OCI-LY1 (cell line): ENCODE measurements around the gene MDGA2.

Experiments used
- H2AFZ ChIP-seq: fragments of 200-600 bp; sonication (generic), shearing (Covaris generic); 2 replicates; pipeline ENCODE4 v1.6.0; 2014; ENCODE audit warnings: antibody characterized with exemption, mild to moderate bottlenecking, low read length
- H3F3A ChIP-seq: fragments of 200-600 bp; sonication (generic), shearing (Covaris generic); 2 replicates; pipeline ENCODE4 v1.6.0; 2014; ENCODE audit warnings: mild to moderate bottlenecking, antibody characterized with exemption, low read length, moderate library complexity; ENCODE audit not compliant: insufficient read depth
- H3K27ac ChIP-seq: fragments of 200-600 bp; sonication (generic); 2 replicates; pipeline ENCODE4 v1.5.1; 2014; ENCODE audit warnings: low read length, mixed run types, mild to moderate bottlenecking, low read depth; ENCODE audit not compliant: poor library complexity, severe bottlenecking
- H3K27me3 ChIP-seq: fragments of 200-600 bp; sonication (generic); 2 replicates; pipeline ENCODE4 v1.6.0; 2014; ENCODE audit warnings: antibody characterized with exemption, mild to moderate bottlenecking, low read length, moderate library complexity; ENCODE audit not compliant: insufficient read depth
- H3K36me3 ChIP-seq: fragments of 200-600 bp; sonication (generic); 2 replicates; pipeline ENCODE4 v1.6.1; 2014; ENCODE audit warnings: mild to moderate bottlenecking, antibody characterized with exemption, low read length, moderate library complexity, mixed read lengths; ENCODE audit not compliant: insufficient read depth
- H3K4me1 ChIP-seq: fragments of 200-600 bp; sonication (generic); 2 replicates; pipeline ENCODE4 v1.5.1; 2014; ENCODE audit warnings: mild to moderate bottlenecking, low read length, moderate library complexity; ENCODE audit not compliant: insufficient read depth, severe bottlenecking
- H3K4me2 ChIP-seq: fragments of 200-600 bp; sonication (generic), shearing (Covaris generic); 2 replicates; pipeline ENCODE4 v1.6.1; 2014; ENCODE audit warnings: low read length
- H3K4me3 ChIP-seq: fragments of 200-600 bp; sonication (generic); 2 replicates; pipeline ENCODE4 v1.5.1; 2014; ENCODE audit warnings: low read length, low read depth, mild to moderate bottlenecking, mixed read lengths; ENCODE audit not compliant: poor library complexity, severe bottlenecking
- H3K79me2 ChIP-seq: fragments of 200-600 bp; shearing (Covaris generic); 2 replicates; pipeline ENCODE4 v1.6.1; 2016; ENCODE audit warnings: mixed run types, low read length, mixed read lengths; ENCODE audit not compliant: insufficient read depth
- H3K9ac ChIP-seq: fragments of 200-600 bp; sonication (generic), shearing (Covaris generic); 2 replicates; pipeline ENCODE4 v1.6.1; 2014; ENCODE audit warnings: mild to moderate bottlenecking, low read length, mixed read lengths
- H3K9me2 ChIP-seq: fragments of 200-600 bp; sonication (generic), shearing (Covaris generic); 2 replicates; pipeline ENCODE4 v1.6.1; 2014; ENCODE audit warnings: low read depth, mild to moderate bottlenecking, low read length, mixed read lengths
- H3K9me3 ChIP-seq: fragments of 200-600 bp; shearing (Covaris generic); 2 replicates; pipeline ENCODE4 v1.6.1; 2014; ENCODE audit warnings: low read length, mixed read lengths
- H4K20me1 ChIP-seq: fragments of 200-600 bp; sonication (generic), shearing (Covaris generic); 2 replicates; pipeline ENCODE4 v1.6.0; 2016; ENCODE audit warnings: mild to moderate bottlenecking, low read length; ENCODE audit not compliant: insufficient read depth
- CTCF ChIP-seq: fragments of 200-600 bp; sonication (generic), shearing (Covaris generic); IDR thresholded peaks from 2 replicates; pipeline ENCODE4 v1.5.1; 2017; ENCODE audit warnings: mild to moderate bottlenecking, antibody characterized with exemption, low read length, moderate library complexity, mixed read lengths
- EZH2 ChIP-seq: fragments of 200-600 bp; sonication (generic), shearing (Covaris generic); IDR thresholded peaks from 2 replicates; pipeline ENCODE4 v1.8.0; 2017; ENCODE audit warnings: borderline replicate concordance, mixed run types, mild to moderate bottlenecking, antibody characterized with exemption, low read length, moderate library complexity, mixed read lengths

Gene MDGA2

GRCh38 chr14:47507861-47508260 lies 167.5 kb downstream of the MDGA2 start:
- Histone ChIP-seq H2AFZ (no peak overlapping the region), H3K9ac (no peak overlapping the region), H3K4me1 (no peaks in the 10 kb centered on the region), H3K36me3 (no peaks in the 10 kb centered on the region), H3K4me2 (no peak overlapping the region), H3K9me2 (no peaks in the 10 kb centered on the region), H3K4me3 (no peak overlapping the region), H4K20me1 (no peaks in the 10 kb centered on the region), H3K79me2 (no peaks in the 10 kb centered on the region), H3K27ac (no peak overlapping the region), H3K9me3 (no peaks in the 10 kb centered on the region), H3F3A (no peaks in the 10 kb centered on the region), H3K27me3 (no peaks in the 10 kb centered on the region)
- TF ChIP-seq EZH2 (no peak), CTCF (no peak)

- no peak overlapping the region for H3K4me3 ChIP-seq
- TF ChIP-seq EZH2, result no peak
- TF ChIP-seq CTCF, result no peak
- H3K4me2 ChIP-seq, result no peak overlapping the region
- no peak overlapping the region for H3K27ac ChIP-seq
- H3K36me3 ChIP-seq, result no peaks in the 10 kb centered on the region
- H3K27me3 ChIP-seq, result no peaks in the 10 kb centered on the region
- H3K79me2 ChIP-seq, result no peaks in the 10 kb centered on the region
- H3K4me1 ChIP-seq, result no peaks in the 10 kb centered on the region
- H4K20me1 ChIP-seq, result no peaks in the 10 kb centered on the region
- H3K9me2 ChIP-seq, result no peaks in the 10 kb centered on the region
- no peaks in the 10 kb centered on the region for H3K9me3 ChIP-seq
- no peak overlapping the region for H2AFZ ChIP-seq
- H3F3A ChIP-seq, result no peaks in the 10 kb centered on the region
- no peak overlapping the region for H3K9ac ChIP-seq
Observed at GRCh38 chr14:47500369-47500768, 175.0 kb downstream of the MDGA2 start.

DNA sequence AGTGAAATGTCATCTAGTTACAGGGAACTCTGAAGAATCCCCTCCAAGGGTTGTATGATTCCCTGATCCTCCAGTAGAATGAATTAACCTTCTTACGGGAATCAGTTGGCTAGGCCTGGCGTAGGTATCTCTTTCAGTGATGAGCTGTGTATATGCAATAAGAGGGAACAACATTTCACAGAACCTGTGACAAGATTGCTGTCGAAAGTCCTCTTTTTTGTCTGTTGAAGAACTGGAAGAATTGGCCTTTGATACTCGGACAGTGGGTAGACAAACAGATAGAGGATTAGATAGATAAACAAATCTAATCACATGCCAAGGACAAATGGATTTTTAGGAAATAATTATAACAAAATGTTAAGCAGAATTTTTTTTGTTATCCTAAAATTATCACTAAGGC lies 184.6 kb downstream of the MDGA2 start:
- TF ChIP-seq EZH2 (no peak), CTCF (no peak)
- Histone ChIP-seq H3K4me1 (no peaks in the 10 kb centered on the region), H3K79me2 (no peaks in the 10 kb centered on the region), H3K9ac (no peak overlapping the region), H3K4me2 (no peak overlapping the region), H3F3A (no peaks in the 10 kb centered on the region), H3K27me3 (no peaks in the 10 kb centered on the region), H3K36me3 (no peaks in the 10 kb centered on the region), H3K9me3 (no peaks in the 10 kb centered on the region), H3K9me2 (no peaks in the 10 kb centered on the region), H4K20me1 (no peaks in the 10 kb centered on the region), H3K4me3 (no peak overlapping the region), H3K27ac (no peak overlapping the region), H2AFZ (no peak overlapping the region)
